Stimulated activated CD8-positive, alpha-beta memory T cell treated with anti-CD3 and anti-CD28 coated beads, Interleukin-7, amount 100 ng/mL, for 48 hours (primary cell): ENCODE data around the gene MOB2.

ENCODE experiments used
- DNase-seq, 2 donors: peaks; one replicate each; pipeline ENCODE4 v3.0.0-alpha.2; 2020; ENCODE audit warnings: low read depth in 1 of 2; ENCODE audit errors: extremely low read depth in 1 of 2

The MOB2 gene

DNA sequence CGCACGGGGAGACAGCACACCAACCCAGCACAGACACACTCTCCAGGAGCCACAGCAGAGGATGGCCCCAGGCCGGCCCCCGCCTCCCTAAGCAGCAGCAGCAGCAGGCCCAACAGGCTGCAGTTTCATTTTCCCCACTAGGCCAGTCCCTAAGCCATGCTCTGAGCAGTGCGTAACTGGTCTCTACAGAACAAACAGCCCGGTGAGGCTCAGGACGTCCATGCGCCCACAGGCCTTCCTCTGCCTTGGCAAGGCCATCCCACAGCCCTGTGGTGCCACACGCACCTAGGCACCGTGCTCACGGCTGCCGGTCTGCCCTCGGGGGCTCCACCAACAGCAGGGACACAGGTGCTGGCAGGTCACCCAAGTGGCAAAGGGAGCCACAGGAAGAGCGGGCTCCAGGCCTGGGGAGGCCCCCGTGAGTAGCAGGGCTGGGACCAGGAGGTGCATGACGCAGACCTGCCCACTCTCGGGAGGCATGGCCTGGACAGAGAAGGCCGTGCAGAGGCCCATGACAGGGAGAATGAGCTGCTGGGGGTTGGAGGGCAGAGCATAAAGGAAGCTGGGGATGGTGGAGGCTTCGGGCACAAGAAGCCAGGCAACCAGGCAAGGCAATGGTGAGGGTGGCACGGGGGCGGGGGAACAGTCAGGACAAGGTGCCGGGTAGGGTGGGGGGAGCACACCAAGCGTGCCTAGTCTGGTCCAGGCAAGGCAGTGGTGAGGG is 1.4 kb upstream of the MOB2 start:
- no peak for DNase-seq

DNA sequence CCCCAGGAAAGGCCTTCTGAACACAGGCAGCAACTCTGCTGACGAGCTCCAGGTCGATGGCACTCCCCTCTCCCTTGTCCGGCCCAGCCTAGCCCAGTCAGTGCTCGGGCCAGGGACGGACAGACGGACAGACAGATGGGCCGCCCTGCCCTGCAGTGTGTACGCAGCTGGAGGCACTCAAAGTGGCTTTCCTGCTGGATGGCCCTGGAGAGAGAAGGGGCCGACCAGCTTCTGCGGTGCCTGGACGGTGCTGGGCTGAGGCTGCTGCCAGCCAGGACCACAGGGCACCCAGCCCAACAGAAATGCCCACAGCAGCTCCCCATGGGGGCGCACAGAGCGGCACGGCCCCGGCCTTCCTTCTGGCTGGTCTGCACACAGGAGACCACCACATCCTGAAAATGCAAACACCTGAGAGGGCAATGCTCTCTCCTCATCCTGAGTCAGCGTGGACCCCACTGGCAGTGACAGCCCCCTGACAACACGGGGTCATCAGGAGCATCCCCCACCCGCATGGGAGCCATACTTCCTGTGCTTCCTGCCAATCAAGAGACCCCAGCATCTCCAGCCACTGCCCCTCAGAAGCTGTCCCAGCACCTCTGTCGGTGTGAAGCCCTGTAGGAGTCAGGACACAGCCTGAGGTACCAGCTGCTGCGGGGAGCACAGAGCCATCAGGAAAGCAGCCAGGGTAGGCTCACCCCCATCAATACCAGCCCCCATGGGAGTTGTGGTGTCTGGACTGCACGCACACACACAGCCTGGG is 692 bp upstream of the MOB2 start:
- no peak for DNase-seq

- no peak for DNase-seq
Measured at GRCh38 chr11:1485504-1485885, 1.1 kb downstream of the MOB2 start.

GRCh38 chr11:1484695-1485503 is 1.7 kb downstream of the MOB2 start:
- DNase-seq: no peak

DNA sequence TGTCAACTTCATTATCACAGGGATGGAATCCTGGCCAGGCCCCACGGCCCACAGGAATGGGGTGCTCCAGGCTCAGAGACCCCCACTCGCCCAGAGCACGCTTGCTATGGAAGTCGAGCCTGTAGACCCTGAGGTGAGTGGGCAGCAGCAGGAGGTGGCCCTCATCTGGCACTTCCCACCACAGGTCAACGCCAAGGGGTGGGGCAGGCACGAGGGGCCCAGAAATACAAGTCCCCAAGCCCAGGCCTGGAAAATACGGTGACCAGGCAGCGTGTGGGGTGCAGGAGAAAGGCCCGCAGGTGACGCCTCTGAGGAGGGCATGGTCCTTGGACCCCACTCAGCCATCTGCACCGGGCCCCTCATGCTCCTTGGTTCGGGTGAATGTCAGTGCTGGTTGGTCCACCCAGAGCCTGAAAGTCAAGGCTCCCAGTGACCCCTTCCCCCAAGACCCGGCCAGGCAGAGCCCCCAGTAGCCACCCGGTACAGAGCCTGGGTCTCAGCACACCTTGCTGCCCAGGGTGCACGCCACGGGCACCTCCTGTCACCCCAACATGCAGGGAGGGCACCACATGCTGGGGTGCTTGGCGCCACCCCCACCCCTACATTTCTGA is 2.4 kb downstream of the MOB2 start:
- no peak for DNase-seq

DNA sequence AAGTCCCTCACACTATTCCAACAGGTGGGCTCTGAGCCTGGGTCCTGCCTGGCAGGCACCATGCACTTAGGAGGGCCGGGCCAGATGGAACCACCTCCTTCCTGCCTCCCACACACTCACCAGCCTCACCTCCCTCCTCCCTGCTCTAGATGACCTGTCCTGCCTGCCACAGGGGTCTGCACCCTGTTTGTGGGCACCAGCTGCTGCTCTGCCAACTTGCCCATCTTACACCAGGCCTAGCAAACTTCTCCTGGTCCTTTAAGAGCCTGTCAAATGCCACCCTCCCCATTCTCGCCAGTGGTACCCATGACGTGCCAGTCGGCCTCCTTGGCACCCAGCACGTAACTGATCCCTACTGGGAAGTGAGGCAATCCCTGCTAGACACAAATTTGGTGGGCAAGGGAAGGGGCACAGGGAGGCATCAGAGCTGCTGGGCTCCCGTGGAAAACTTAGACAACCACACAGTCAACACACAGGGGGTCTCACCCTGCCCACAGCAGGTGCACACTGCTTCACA is 3.1 kb downstream of the MOB2 start:
- DNase-seq: no peak

DNA sequence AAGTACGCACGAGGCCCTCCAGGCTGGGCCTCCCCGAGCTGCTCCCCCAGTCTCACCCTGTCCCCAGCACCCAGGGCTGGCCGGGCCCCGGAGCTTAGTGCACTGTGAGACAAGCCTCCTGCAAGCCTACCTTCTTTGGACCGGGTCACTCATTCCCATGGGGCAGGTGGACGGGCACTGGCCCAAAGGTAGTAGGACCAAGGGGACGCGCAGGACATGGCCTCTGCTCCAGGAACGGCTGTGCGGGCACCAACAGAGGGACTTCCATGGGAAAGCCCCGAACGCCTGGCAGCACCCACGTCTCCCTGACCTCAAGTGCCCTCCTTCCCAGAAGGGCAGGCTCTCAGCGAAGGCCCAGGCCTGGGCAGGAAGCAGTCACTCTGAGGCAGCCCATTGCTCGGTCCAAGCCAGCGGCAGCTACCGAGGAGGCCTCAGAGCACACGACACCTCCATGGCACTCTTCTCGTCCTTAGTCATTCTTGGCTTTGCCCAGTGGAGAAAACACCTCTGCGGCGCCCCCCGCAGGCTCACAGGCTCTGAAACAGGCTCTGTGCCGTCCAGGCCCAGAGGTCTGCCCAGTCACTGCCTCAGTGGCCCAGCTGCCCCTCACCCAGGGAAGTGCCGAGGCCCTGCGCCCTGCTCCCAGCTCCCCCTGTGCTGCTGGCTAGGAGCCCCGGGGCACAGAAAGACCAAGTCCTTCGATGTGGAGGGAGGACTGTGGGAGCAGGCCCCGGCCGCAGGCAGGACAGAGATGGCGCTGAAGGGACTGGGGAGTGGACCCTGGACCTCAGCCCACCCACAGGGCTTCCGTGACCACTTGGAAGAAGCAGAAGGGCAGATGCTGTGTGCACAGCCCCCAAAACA is 3.8 kb downstream of the MOB2 start:
- DNase-seq: no peak

GRCh38 chr11:1481861-1482441 is 4.6 kb downstream of the MOB2 start:
- DNase-seq: no peak

- DNase-seq: no peak
Measured at GRCh38 chr11:1481483-1481825, 5.1 kb downstream of the MOB2 start.

GRCh38 chr11:1480555-1481482 is 5.8 kb downstream of the MOB2 start:
- no peak for DNase-seq

DNA sequence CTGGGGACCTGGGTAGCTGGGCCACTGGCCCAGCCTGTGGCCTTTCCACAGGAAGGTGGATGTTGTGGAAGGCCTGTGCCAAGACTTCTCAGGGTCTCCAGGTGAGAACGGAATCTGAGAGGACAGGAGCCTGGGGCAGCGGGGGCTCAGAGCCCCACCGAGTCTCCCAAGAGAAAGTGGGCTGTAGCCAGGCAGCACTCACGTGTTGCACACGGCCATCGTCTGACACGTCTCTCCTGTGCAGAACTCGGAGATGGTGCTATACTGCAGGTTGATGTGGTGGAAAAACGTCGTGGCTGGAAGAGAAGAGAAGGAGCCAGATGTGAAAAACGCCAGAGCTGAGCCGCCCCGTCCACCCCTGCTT is 6.4 kb downstream of the MOB2 start:
- DNase-seq: no peak

- no peak for DNase-seq
Measured at GRCh38 chr11:1479678-1480118, 6.9 kb downstream of the MOB2 start.

- DNase-seq: no peak
Measured at GRCh38 chr11:1479006-1479677, 7.4 kb downstream of the MOB2 start.

DNA sequence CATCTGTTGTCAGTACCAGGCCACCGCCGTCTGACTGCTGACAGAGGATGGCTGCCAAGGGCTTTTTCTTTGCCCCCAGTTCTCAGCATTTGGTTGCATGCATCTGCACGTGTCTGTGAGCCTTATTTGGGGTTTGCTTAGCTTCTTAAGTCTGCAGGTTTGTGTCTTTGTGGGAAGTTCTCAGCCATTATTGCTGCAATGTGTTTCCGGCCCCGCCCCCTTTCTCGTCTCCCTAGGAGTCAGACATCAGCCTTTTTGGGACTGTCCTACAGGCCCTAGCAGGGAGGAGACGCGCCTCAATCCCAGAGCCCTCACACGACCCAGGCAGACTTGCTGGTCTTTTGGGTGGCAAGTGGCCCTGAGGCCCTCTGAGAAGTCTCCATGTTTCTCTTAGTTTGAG is 8.0 kb downstream of the MOB2 start:
- DNase-seq: no peak

GRCh38 chr11:1478011-1478410 is 8.6 kb downstream of the MOB2 start:
- DNase-seq: no peak

DNA sequence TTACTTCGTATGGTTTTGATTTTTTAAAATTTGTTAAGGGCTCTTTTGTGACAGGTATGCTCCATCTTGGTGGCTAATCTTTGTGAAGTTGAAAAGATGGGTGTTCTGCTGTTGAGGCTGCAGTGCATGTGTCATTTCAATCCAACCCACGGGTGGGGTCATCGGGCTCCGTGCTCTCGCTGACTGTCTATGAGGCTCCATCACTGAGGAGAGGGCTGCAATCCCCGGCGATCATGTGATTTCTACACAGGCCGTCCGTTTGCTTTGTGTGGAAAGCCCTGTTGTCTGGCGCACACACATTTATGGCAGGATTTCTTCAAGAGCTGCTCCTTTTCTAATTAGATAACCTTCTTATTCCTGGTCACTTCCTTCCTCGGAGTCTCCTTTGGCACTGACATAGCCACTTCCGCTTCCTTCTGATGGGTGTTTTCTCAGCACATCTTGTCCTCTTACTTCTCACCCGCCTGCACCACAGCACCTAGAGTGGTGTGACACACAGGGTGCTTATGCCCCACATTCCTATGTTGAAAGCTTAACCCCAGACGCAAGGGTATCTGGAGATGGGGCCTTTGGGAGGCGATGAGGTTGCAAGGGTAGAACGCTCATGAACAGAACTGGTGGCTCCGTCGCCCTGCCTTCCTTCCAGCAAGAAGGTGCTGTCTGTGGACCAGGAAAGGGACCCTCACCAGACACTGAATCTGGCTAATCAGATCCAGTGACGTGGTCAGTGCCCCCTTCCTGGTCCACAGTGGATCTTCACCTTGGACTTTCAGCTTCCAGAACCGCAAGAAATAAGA is 9.4 kb downstream of the MOB2 start:
- no peak for DNase-seq

GRCh38 chr11:1475841-1476240 is 10.7 kb downstream of the MOB2 start:
- DNase-seq: no peak
